NB4 (cell line): ENCODE results near the gene SLX9.
A peak's percentile ranks its signal among the peaks of the same experiment; 100 is the strongest.

Experiments
- DNase-seq: peaks from one replicate; pipeline ENCODE4 v3.0.0; 2010; ENCODE audit warnings: low read depth
- H3K4me3 ChIP-seq: one replicate; pipeline ENCODE4 v1.5.1; 2011; ENCODE audit warnings: mild to moderate bottlenecking, low read depth, low read length, moderate library complexity
- CTCF ChIP-seq: IDR thresholded peaks from one replicate; pipeline ENCODE4 v1.5.1; 2012; ENCODE audit warnings: low read depth, low read length
- MYC ChIP-seq: IDR thresholded peaks from 2 replicates; pipeline ENCODE4 v1.6.1; 2011; ENCODE audit warnings: low read depth, low read length
- POLR2A ChIP-seq: IDR thresholded peaks from 2 replicates; pipeline ENCODE4 v1.6.1; 2011; ENCODE audit warnings: mild to moderate bottlenecking; ENCODE audit not compliant: insufficient read length; ENCODE audit errors: extremely low read depth
- TF ChIP-seq, protein P1 (sequence below): IDR thresholded peaks from 2 replicates; pipeline ENCODE4 v1.6.1; 2011; ENCODE audit warnings: low read depth, low read length

SLX9 gene

GRCh38 chr21:44914176-44914874 lies 25.5 kb upstream of the SLX9 start:
- no peak overlapping the region for H3K4me3 ChIP-seq
- peak; percentile 90 for DNase-seq
- no peak for TF ChIP-seq POLR2A
- no peak for TF ChIP-seq MYC
- TF ChIP-seq CTCF = no peak
- TF ChIP-seq, protein P1, sequence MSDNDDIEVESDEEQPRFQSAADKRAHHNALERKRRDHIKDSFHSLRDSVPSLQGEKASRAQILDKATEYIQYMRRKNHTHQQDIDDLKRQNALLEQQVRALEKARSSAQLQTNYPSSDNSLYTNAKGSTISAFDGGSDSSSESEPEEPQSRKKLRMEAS = 0 out of 2 replicates have a peak, but pooled peaks have one; percentile 15

GRCh38 chr21:44916965-44917364 lies 22.9 kb upstream of the SLX9 start:
- TF ChIP-seq CTCF = no peak
- no peak for TF ChIP-seq POLR2A
- TF ChIP-seq, protein P1 = no peak
- TF ChIP-seq MYC = no peak
- no peak overlapping the region for H3K4me3 ChIP-seq
- no peak for DNase-seq

DNA sequence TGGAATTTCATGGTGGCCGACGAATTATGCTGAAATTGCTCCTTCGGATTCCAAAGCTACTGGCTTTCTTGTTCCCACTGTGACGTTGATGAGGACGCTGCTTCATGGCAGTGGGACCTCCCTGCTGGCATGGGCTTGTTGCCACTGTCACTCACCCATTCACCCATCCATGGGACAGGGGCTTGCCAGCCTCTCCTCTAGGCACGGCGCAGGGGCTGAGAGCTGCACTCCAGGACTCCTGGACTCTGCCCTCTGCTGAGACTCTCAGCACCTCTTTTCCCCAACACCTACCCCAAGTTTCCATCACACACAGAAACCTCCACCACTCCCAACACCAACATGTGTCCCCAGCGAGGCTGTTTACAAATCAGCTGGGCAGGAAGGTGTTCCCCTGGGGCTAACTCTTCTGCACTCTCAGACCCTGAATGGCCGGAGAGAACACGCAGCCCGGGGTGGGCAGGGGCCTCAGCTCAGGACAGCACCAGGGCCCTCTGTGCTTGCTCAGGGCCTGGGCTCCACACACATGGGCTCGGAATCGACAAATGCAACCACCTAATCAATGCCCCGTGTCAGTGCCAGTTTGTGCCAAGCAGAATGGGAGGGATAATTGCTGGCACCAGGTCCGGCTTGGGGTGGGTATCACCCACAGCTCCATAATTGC lies 22.3 kb upstream of the SLX9 start:
- DNase-seq = no peak
- H3K4me3 ChIP-seq = no peak overlapping the region
- TF ChIP-seq CTCF (no peak), POLR2A (no peak), MYC (no peak)
- TF ChIP-seq, protein P1 = no peak

DNA sequence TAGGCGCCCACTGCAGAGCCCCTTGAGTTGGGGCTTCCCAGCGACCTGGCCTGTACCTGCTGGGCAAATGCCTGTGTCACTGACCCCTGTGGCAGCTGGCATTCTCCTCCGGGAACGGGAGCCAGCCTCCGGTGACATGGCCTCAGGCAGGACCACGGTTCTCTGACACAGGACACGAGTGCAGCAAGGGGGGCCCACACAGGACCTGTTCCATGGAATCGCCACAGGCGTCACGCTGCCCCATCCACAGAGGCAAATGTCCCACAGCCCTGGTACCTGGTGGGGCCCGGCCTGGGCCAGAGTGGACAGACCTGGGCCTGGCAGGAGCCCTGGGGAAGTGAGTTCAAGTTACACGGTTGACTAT lies 21.7 kb upstream of the SLX9 start:
- H3K4me3 ChIP-seq = no peak overlapping the region
- no peak for DNase-seq
- no peak for TF ChIP-seq CTCF
- TF ChIP-seq, protein P1 = no peak
- TF ChIP-seq MYC = no peak
- TF ChIP-seq POLR2A = no peak

GRCh38 chr21:44918581-44919033 lies 21.2 kb upstream of the SLX9 start:
- H3K4me3 ChIP-seq = peak overlapping the region; percentile 92
- no peak for DNase-seq
- TF ChIP-seq MYC = no peak
- no peak for TF ChIP-seq POLR2A
- TF ChIP-seq CTCF = no peak
- TF ChIP-seq, protein P1 = no peak
